NCI-H2029 treated with DMSO at 0.1 percent for 48 hours (cell line): ENCODE data around the gene ITIH1.
A peak's percentile ranks its signal among the peaks of the same experiment; 100 is the strongest.
"Not testable (repeated sequence)": the region's sequence is repeated elsewhere in the genome, so short reads cannot be mapped to it uniquely, and the experiment has no call there.

Experiments
- DNase-seq: peaks from one replicate; lab custom pipeline; 2025; lab: John Stamatoyannopoulos, UW

ITIH1 gene

GRCh38 chr3:52774066-52774713, 3.2 kb upstream of the ITIH1 start:
- DNase-seq, result no peak

- peak; percentile 22 for DNase-seq
Measured at GRCh38 chr3:52774901-52775864, 2.2 kb upstream of the ITIH1 start.

- DNase-seq, result no peak
Measured at GRCh38 chr3:52775877-52776276, 1.5 kb upstream of the ITIH1 start.

GRCh38 chr3:52776486-52776885, 913 bp upstream of the ITIH1 start:
- not testable (repeated sequence) for DNase-seq

- no peak for DNase-seq
Measured at GRCh38 chr3:52777959-52778805, 783 bp downstream of the ITIH1 start.

- no peak for DNase-seq
Measured at GRCh38 chr3:52779011-52779836, 1.8 kb downstream of the ITIH1 start.

GRCh38 chr3:52779837-52780585, 2.6 kb downstream of the ITIH1 start:
- DNase-seq, result no peak

GRCh38 chr3:52781741-52782140, 4.3 kb downstream of the ITIH1 start:
- DNase-seq, result no peak

- DNase-seq, result no peak
Measured at GRCh38 chr3:52782412-52783210, 5.2 kb downstream of the ITIH1 start.

GRCh38 chr3:52783211-52783555, 5.8 kb downstream of the ITIH1 start:
- no peak for DNase-seq

- DNase-seq, result no peak
Measured at GRCh38 chr3:52784021-52784621, 6.7 kb downstream of the ITIH1 start.

- no peak for DNase-seq
Measured at GRCh38 chr3:52784931-52785590, 7.7 kb downstream of the ITIH1 start.

GRCh38 chr3:52786330-52787215, 9.2 kb downstream of the ITIH1 start:
- no peak for DNase-seq

GRCh38 chr3:52787246-52787645, 9.8 kb downstream of the ITIH1 start:
- no peak for DNase-seq

- DNase-seq, result no peak
Measured at GRCh38 chr3:52787672-52788625, 10.6 kb downstream of the ITIH1 start.

- DNase-seq, result no peak
Measured at GRCh38 chr3:52788890-52789745, 11.7 kb downstream of the ITIH1 start.
